Mucosa of descending colon (tissue), 3 donors: Measurements from ENCODE around the gene ADAMTS20. TPM values are rescaled to one million over a fixed set of nuclear protein-coding genes. Genes with fewer than 3 reads are reported as not detected.

ENCODE experiments used
- ATAC-seq: fragments of 200-7000 bp; cut with Tn5 transposase; one replicate; pipeline ENCODE4 v1.9.1; 2020; ENCODE audit warnings: mild to moderate bottlenecking, moderate library complexity
- DNase-seq, 3 donors: peaks; one replicate each; pipeline ENCODE4 v3.0.0-alpha.2; 2020
- H3K36me3 ChIP-seq: fragments of 200-600 bp; one replicate; pipeline ENCODE4 v1.8.0; 2021; ENCODE audit warnings: low read depth, mild to moderate bottlenecking
- H3K4me1 ChIP-seq: fragments of 200-600 bp; one replicate; pipeline ENCODE4 v1.8.0; 2021; ENCODE audit warnings: low read depth, mild to moderate bottlenecking
- H3K4me3 ChIP-seq: fragments of 200-600 bp; one replicate; pipeline ENCODE4 v1.8.0; 2021; ENCODE audit warnings: mild to moderate bottlenecking
- H3K9me3 ChIP-seq: fragments of 200-600 bp; one replicate; pipeline ENCODE4 v1.8.0; 2021; ENCODE audit warnings: mild to moderate bottlenecking
- intact Hi-C, 2 donors: fragments of 100-400 bp; cut with DNase I in 1 of 2; cut with micrococcal nuclease in 1 of 2; formaldehyde crosslinking; loops; one replicate each; pipeline versions ENCODE4 v1.11.0 to v1.11.1; 2022; cut with DNase I, micrococcal nuclease
- total RNA-seq, 3 donors: library from RNA; stranded (reverse); fragmentation: NEBNext Ultra II Directional in 2 of 3; extraction: Animal tissue kit (Norgen Biotek cat#: 25700) in 2 of 3; gene quantifications; one replicate each; pipeline versions ENCODE4 v1.2.1 to v1.2.4, GENCODE V29; 2021 to 2023
- TF ChIP-seq, protein P1 (sequence below): fragments of 200-600 bp; IDR thresholded peaks from one replicate; pipeline ENCODE4 v1.8.0; 2022; ENCODE audit warnings: antibody characterized with exemption, mild to moderate bottlenecking
- donor health status: DM: no; HTN: no; CAD: no; lungs with moderate emphysema.
- donor health status: DM: no; HTN: no; CAD: no.
- donor health status: DM: no; HTN: yes; CAD: no.

The ADAMTS20 gene
- total RNA-seq, 3 donors from 2014 or later = not detected

GRCh38 chr12:43325786-43326185 is 226.2 kb downstream of the ADAMTS20 start:
- Histone ChIP-seq H3K4me1 (no peaks in the 10 kb centered on the region), H3K36me3 (no peaks in the 10 kb centered on the region), H3K4me3 (no peak overlapping the region), H3K9me3 (no peaks in the 10 kb centered on the region)
- intact Hi-C loops = no loop called here
- TF ChIP-seq, protein P1, sequence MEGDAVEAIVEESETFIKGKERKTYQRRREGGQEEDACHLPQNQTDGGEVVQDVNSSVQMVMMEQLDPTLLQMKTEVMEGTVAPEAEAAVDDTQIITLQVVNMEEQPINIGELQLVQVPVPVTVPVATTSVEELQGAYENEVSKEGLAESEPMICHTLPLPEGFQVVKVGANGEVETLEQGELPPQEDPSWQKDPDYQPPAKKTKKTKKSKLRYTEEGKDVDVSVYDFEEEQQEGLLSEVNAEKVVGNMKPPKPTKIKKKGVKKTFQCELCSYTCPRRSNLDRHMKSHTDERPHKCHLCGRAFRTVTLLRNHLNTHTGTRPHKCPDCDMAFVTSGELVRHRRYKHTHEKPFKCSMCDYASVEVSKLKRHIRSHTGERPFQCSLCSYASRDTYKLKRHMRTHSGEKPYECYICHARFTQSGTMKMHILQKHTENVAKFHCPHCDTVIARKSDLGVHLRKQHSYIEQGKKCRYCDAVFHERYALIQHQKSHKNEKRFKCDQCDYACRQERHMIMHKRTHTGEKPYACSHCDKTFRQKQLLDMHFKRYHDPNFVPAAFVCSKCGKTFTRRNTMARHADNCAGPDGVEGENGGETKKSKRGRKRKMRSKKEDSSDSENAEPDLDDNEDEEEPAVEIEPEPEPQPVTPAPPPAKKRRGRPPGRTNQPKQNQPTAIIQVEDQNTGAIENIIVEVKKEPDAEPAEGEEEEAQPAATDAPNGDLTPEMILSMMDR = no peak
- DNase-seq (no peak), ATAC-seq (no peak)

DNA sequence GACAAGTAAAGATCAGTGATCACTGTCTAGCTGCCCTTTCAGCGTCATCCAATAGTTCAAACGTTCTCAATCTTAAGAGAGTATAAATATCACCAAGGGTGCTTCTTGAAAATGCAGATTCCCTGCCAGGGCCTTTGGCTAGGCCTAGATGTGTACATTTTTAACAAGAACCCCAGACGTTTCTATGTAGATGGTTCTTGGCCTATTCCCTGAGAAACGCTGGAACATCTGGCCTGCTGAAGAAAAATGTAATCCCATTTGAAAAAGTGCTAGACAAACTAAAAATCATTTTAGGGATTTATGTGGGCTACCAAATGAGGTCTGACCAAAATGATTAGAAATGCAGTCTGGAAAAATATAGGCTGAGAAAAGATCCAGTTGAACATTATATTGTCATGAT is 231.7 kb downstream of the ADAMTS20 start:
- ATAC-seq = no peak
- H3K36me3 ChIP-seq = no peaks in the 10 kb centered on the region
- DNase-seq = no peak
- intact Hi-C loops = no loop called here
- no peaks in the 10 kb centered on the region for H3K4me1 ChIP-seq
- no peaks in the 10 kb centered on the region for H3K9me3 ChIP-seq
- TF ChIP-seq, protein P1 = no peak
- no peak overlapping the region for H3K4me3 ChIP-seq

DNA sequence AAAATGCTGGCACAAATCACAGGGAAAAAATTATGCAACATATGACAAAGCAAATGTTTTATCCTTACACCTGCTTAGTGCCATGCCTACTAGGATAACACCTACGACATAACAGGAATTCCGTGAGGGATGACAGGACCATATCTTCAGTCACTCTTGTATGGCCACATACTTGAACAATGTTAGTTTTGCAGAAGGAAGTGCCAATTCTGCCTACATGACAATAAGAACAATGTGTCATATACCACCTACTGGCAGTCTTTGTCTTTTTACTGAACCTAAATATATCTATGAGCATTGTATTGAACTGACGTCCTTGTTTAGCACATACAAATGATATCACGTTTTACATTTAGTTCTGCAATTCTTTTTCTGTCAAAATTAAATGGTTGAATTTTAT is 234.0 kb downstream of the ADAMTS20 start:
- H3K36me3 ChIP-seq = no peaks in the 10 kb centered on the region
- no peak for DNase-seq
- H3K9me3 ChIP-seq = no peaks in the 10 kb centered on the region
- H3K4me1 ChIP-seq = no peaks in the 10 kb centered on the region
- intact Hi-C loops = no loop called here
- TF ChIP-seq, protein P1 = no peak
- no peak for ATAC-seq
- no peak overlapping the region for H3K4me3 ChIP-seq

- H3K4me1 ChIP-seq = no peaks in the 10 kb centered on the region
- no peak overlapping the region for H3K4me3 ChIP-seq
- no peak for DNase-seq
- intact Hi-C loops = no loop called here
- no peaks in the 10 kb centered on the region for H3K36me3 ChIP-seq
- no peak for ATAC-seq
- H3K9me3 ChIP-seq = no peaks in the 10 kb centered on the region
- TF ChIP-seq, protein P1 = no peak
These were observed 234.8 kb downstream of the ADAMTS20 start for GRCh38 chr12:43317156-43317555.

DNA sequence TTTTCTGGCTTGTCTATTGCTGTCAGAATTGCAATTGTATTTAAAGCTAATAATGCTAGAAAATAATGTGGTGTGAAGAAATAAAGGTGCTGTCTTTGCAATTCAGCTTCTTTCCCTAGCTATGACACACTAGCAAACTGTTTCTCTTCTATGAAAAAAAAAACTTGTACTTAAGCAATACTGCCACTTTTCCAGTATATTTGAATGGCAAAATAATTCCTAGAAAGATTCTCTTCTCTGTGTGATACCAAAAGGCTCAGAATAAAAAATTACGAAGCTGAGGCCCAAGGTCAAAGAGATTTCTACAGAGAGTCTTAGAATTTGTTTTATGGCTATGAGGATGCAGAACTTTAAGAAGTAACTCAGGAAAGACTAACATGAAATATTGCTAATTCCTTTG is 235.5 kb downstream of the ADAMTS20 start:
- DNase-seq (no peak), ATAC-seq (no peak)
- Histone ChIP-seq H3K4me3 (no peak overlapping the region), H3K36me3 (no peaks in the 10 kb centered on the region), H3K9me3 (no peaks in the 10 kb centered on the region), H3K4me1 (no peaks in the 10 kb centered on the region)
- intact Hi-C loops = no loop called here
- TF ChIP-seq, protein P1 = no peak

DNA sequence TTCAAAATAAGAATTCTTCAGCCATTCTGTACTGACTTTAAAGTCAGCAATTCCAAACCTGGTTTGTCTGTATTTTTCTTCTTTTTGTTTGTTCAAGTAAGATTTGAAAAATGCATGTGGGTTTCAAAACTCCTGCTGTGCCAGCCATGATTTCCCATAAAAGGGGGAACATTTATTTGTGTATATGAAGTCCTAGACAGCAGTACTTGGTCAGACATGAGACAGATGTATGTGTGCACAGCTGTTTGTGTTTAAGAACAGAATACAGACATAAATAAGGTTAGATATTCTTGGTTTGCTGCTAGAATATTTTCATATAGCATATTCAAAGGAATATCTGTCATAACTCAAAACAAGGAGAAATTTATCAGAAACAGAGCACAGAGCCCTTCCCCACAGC is 236.0 kb downstream of the ADAMTS20 start:
- ATAC-seq = no peak
- H3K9me3 ChIP-seq = no peaks in the 10 kb centered on the region
- no peaks in the 10 kb centered on the region for H3K4me1 ChIP-seq
- intact Hi-C loops = no loop called here
- DNase-seq = no peak
- no peak overlapping the region for H3K4me3 ChIP-seq
- H3K36me3 ChIP-seq = no peaks in the 10 kb centered on the region
- TF ChIP-seq, protein P1 = no peak
